ENCODE results near the gene RARRES1. TPM values are rescaled to one million over a fixed set of nuclear protein-coding genes. Genes with fewer than 3 reads are reported as not detected.

RARRES1 gene
- total RNA-seq, 2 experiments from 2014 or later: not detected

DNA sequence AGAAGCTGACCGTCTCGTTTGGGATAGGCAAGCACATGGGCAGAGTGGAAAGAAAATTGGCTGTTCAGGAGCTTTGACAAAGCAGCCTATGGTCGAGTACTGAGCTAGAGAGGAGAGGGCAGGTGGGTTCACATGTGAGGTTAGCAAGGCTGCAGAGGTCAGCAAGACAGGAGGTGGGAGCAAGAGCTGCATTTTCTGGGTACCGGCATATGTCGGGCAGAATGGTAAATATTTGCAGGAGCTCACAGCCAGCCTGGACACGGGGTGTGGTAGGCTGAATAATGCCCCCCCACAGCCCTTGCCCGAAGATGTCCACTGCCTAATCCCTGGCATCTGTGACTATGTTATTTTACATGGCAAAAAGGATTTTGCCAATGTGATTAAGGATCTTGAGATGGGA is 8.3 kb downstream of the RARRES1 start:
- H3K4me3 ChIP-seq (ENCODE audit: low read depth, low read length, poor library complexity, severe bottlenecking): no peak overlapping the region
- DNase-seq (ENCODE audit: low spot score): no peak
- TF ChIP-seq, protein P1, sequence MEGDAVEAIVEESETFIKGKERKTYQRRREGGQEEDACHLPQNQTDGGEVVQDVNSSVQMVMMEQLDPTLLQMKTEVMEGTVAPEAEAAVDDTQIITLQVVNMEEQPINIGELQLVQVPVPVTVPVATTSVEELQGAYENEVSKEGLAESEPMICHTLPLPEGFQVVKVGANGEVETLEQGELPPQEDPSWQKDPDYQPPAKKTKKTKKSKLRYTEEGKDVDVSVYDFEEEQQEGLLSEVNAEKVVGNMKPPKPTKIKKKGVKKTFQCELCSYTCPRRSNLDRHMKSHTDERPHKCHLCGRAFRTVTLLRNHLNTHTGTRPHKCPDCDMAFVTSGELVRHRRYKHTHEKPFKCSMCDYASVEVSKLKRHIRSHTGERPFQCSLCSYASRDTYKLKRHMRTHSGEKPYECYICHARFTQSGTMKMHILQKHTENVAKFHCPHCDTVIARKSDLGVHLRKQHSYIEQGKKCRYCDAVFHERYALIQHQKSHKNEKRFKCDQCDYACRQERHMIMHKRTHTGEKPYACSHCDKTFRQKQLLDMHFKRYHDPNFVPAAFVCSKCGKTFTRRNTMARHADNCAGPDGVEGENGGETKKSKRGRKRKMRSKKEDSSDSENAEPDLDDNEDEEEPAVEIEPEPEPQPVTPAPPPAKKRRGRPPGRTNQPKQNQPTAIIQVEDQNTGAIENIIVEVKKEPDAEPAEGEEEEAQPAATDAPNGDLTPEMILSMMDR (conservative IDR thresholded peaks at IDR 0.05; ENCODE audit: low read length): no peak
- TF ChIP-seq EZH2phosphoT487 (IDR thresholded peaks at IDR 0.05; ENCODE audit: borderline replicate concordance, low read depth, low read length): no peak
- peaks cover 9% of the 10 kb centered on the region; the same call in 1 of the 2 replicates for H3K36me3 ChIP-seq (ENCODE audit: insufficient read depth, low read length)
- no peaks in the 10 kb centered on the region for H3K9me3 ChIP-seq (ENCODE audit: low read length)
- ChIA-PET CTCF (ENCODE audit: unreplicated experiment) (no interaction called here), POLR2A (interaction anchor here (1.1 kb wide), 1 partner anchor 36 kb away, joined by 4 read pairs; no protein-coding TSS in a partner anchor)
- no peak overlapping the region for H2AFZ ChIP-seq (ENCODE audit: low read length)
- no peak overlapping the region for H3K4me2 ChIP-seq (ENCODE audit: low read length)
- H3K79me2 ChIP-seq (ENCODE audit: insufficient read depth, low read depth, low read length): no peaks in the 10 kb centered on the region
- no peaks in the 10 kb centered on the region for H3K9me2 ChIP-seq (ENCODE audit: insufficient read depth, low read length)
- no peaks in the 10 kb centered on the region for H4K20me1 ChIP-seq (ENCODE audit: insufficient read depth, low read length)
- intact Hi-C loops (cut with micrococcal nuclease; ENCODE audit: unreplicated experiment): no loop called here
- H3K27ac ChIP-seq (ENCODE audit: low read depth, low read length, poor library complexity, severe bottlenecking): no peak overlapping the region
- BruUV-seq (replicated peaks): no TSS peak
- peaks cover 10% of the 10 kb centered on the region for H3K4me1 ChIP-seq (ENCODE audit: insufficient read depth, low read length, poor library complexity, severe bottlenecking)

DNA sequence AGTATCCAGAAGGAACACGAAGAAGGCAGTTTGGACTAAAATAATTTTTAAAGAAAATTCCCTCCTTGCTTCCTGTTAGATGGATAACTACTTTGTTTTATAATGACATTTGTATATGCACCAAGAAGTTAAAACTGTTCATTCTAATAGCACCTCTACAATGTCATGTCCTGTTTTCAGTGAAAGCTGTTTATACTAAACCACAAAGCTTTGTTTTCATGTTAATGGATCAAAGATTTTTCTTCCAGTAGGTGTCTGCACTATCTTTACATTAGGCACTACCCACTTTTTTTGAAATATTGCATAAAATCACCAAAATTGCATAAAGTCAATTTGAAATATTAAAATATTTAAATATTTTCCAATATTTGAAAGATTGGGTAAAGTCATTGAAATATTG is 10.1 kb downstream of the RARRES1 start:
- no peaks in the 10 kb centered on the region for H3K9me3 ChIP-seq (ENCODE audit: low read length)
- no peak overlapping the region for H3K27ac ChIP-seq (ENCODE audit: low read depth, low read length, poor library complexity, severe bottlenecking)
- peaks cover 5% of the 10 kb centered on the region for H3K4me1 ChIP-seq (ENCODE audit: insufficient read depth, low read length, poor library complexity, severe bottlenecking)
- H3K79me2 ChIP-seq (ENCODE audit: insufficient read depth, low read depth, low read length): no peaks in the 10 kb centered on the region
- DNase-seq (ENCODE audit: low spot score): no peak
- no peak overlapping the region for H3K4me3 ChIP-seq (ENCODE audit: low read depth, low read length, poor library complexity, severe bottlenecking)
- ChIA-PET CTCF (ENCODE audit: unreplicated experiment) (no interaction called here), POLR2A (interaction anchor here (0.6 kb wide), 1 partner anchor 36 kb away, joined by 5 read pairs; no protein-coding TSS in a partner anchor)
- BruUV-seq (replicated peaks): no TSS peak
- H3K36me3 ChIP-seq (ENCODE audit: insufficient read depth, low read length): peaks cover 9% of the 10 kb centered on the region; the same call in 1 of the 2 replicates
- intact Hi-C loops (cut with micrococcal nuclease; ENCODE audit: unreplicated experiment): no loop called here
- H4K20me1 ChIP-seq (ENCODE audit: insufficient read depth, low read length): no peaks in the 10 kb centered on the region
- TF ChIP-seq, protein P1 (conservative IDR thresholded peaks at IDR 0.05; ENCODE audit: low read length): no peak
- no peak for TF ChIP-seq EZH2phosphoT487 (IDR thresholded peaks at IDR 0.05; ENCODE audit: borderline replicate concordance, low read depth, low read length)
- no peak overlapping the region for H2AFZ ChIP-seq (ENCODE audit: low read length)
- no peaks in the 10 kb centered on the region for H3K9me2 ChIP-seq (ENCODE audit: insufficient read depth, low read length)
- H3K4me2 ChIP-seq (ENCODE audit: low read length): no peak overlapping the region

DNA sequence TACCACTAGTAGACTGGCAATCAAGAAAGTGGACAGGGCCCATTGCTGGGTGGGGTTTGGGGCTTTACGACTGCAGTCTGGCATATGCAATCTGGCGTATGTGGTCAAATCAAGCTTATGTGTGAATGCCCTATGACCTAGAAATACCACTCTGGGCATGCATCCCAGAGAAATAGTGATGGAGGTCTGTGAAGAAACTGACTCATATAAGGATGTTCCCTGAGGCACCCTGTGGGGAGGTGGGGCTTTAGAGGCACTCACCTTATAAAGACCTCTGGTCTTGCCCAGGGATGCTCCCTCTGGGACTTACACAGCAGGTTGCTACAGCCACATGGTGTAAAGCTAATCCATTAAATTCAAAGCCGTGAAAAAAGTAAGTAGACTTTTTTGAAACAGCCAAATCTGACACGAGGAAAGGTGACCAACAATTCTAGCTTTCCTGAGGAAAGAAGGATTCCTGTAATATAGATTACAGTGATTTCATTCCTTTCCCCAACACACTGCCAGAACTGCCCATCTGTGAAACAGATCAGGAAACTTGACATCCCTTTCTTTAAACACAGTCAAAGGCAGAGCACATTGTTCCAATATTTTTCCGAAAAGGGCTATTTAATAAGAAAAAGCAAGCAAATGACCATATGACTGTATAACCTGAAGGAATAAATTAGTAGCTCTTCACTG is 13.6 kb downstream of the RARRES1 start:
- ChIA-PET POLR2A (interaction anchor here (0.6 to 1.4 kb wide), 4 partner anchors 16 to 71 kb away, joined by 3 to 4 read pairs (median 3); no protein-coding TSS in a partner anchor), CTCF (ENCODE audit: unreplicated experiment) (interaction anchor here (0.7 kb wide), 1 partner anchor 9 kb away, joined by 3 read pairs; no protein-coding TSS in a partner anchor)
- no peak overlapping the region for H3K4me2 ChIP-seq (ENCODE audit: low read length)
- intact Hi-C loops (cut with micrococcal nuclease; ENCODE audit: unreplicated experiment): no loop called here
- no peaks in the 10 kb centered on the region for H4K20me1 ChIP-seq (ENCODE audit: insufficient read depth, low read length)
- H3K79me2 ChIP-seq (ENCODE audit: insufficient read depth, low read depth, low read length): no peaks in the 10 kb centered on the region
- H2AFZ ChIP-seq (ENCODE audit: low read length): no peak overlapping the region
- TF ChIP-seq, protein P1 (conservative IDR thresholded peaks at IDR 0.05; ENCODE audit: low read length): no peak
- TF ChIP-seq EZH2phosphoT487 (IDR thresholded peaks at IDR 0.05; ENCODE audit: borderline replicate concordance, low read depth, low read length): no peak
- H3K4me3 ChIP-seq (ENCODE audit: low read depth, low read length, poor library complexity, severe bottlenecking): no peak overlapping the region
- no peaks in the 10 kb centered on the region for H3K9me3 ChIP-seq (ENCODE audit: low read length)
- H3K36me3 ChIP-seq (ENCODE audit: insufficient read depth, low read length): peaks cover 9% of the 10 kb centered on the region; the same call in 1 of the 2 replicates
- no peak overlapping the region for H3K27ac ChIP-seq (ENCODE audit: low read depth, low read length, poor library complexity, severe bottlenecking)
- no peaks in the 10 kb centered on the region for H3K9me2 ChIP-seq (ENCODE audit: insufficient read depth, low read length)
- peaks cover 5% of the 10 kb centered on the region for H3K4me1 ChIP-seq (ENCODE audit: insufficient read depth, low read length, poor library complexity, severe bottlenecking)
- no peak for DNase-seq (ENCODE audit: low spot score)
- no TSS peak for BruUV-seq (replicated peaks)
